OCI-LY3 (cell line): ENCODE data around the gene GPR132.

ENCODE experiments used
- H2AFZ ChIP-seq: fragments of 200-600, 300-600 bp; shearing (Covaris generic); 2 replicates; pipeline ENCODE4 v1.6.0; 2014; ENCODE audit warnings: antibody characterized with exemption, low read depth, low read length
- H3K27ac ChIP-seq: fragments of 200-600, 300-600 bp; sonication (generic); 2 replicates; pipeline ENCODE4 v1.5.1; 2014; ENCODE audit warnings: mild to moderate bottlenecking, low read length, moderate library complexity, mixed read lengths
- H3K27me3 ChIP-seq: fragments of 200-600, 300-600 bp; sonication (generic); 2 replicates; pipeline ENCODE4 v1.6.1; 2014; ENCODE audit warnings: low read depth, low read length, mixed read lengths
- H3K36me3 ChIP-seq: fragments of 200-600, 300-600 bp; sonication (generic); replicated peaks from 2 replicates; pipeline ENCODE3; 2014; ENCODE audit warnings: low read depth, low read length, mixed read lengths
- H3K4me1 ChIP-seq: fragments of 300-600, 200-600 bp; sonication (generic); 2 replicates; pipeline ENCODE4 v1.6.1; 2014; ENCODE audit warnings: low read length, mixed read lengths
- H3K4me2 ChIP-seq: fragments of 200-600, 300-600 bp; sonication (generic); 2 replicates; pipeline ENCODE4 v1.6.1; 2014; ENCODE audit warnings: low read length, mixed read lengths
- H3K4me3 ChIP-seq: fragments of 300-600, 200-600 bp; sonication (generic); 2 replicates; pipeline ENCODE4 v1.5.1; 2014; ENCODE audit warnings: antibody characterized with exemption, mild to moderate bottlenecking, low read length, moderate library complexity
- H3K79me2 ChIP-seq: fragments of 300-600, 200-600 bp; shearing (Covaris generic); 2 replicates; pipeline ENCODE4 v1.6.1; 2014; ENCODE audit warnings: mild to moderate bottlenecking, low read length, mixed read lengths
- H3K9ac ChIP-seq: fragments of 300-600, 200-600 bp; shearing (Covaris generic); 2 replicates; pipeline ENCODE4 v1.6.0; 2014; ENCODE audit warnings: mild to moderate bottlenecking, low read length, moderate library complexity
- H3K9me3 ChIP-seq: fragments of 200-600, 300-600 bp; shearing (Covaris generic); 2 replicates; pipeline ENCODE4 v1.6.1; 2014; ENCODE audit warnings: low read length, mixed read lengths; ENCODE audit not compliant: insufficient read depth
- H4K20me1 ChIP-seq: fragments of 200-600, 300-600 bp; sonication (generic); 2 replicates; pipeline ENCODE4 v1.6.1; 2016; ENCODE audit warnings: low read length, mixed read lengths; ENCODE audit not compliant: insufficient read depth
- EZH2phosphoT487 ChIP-seq: fragments of 200-600 bp; shearing (Covaris generic); IDR thresholded peaks from 2 replicates; pipeline ENCODE4 v1.6.1; 2018; ENCODE audit warnings: antibody characterized with exemption, mixed run types, low read depth
- TF ChIP-seq, protein P1 (sequence below): fragments of 200-600, 300-600 bp; sonication (generic); IDR thresholded peaks from 2 replicates; pipeline ENCODE4 v1.5.1; 2014; ENCODE audit warnings: antibody characterized with exemption, low read length, low read depth

Gene GPR132

DNA sequence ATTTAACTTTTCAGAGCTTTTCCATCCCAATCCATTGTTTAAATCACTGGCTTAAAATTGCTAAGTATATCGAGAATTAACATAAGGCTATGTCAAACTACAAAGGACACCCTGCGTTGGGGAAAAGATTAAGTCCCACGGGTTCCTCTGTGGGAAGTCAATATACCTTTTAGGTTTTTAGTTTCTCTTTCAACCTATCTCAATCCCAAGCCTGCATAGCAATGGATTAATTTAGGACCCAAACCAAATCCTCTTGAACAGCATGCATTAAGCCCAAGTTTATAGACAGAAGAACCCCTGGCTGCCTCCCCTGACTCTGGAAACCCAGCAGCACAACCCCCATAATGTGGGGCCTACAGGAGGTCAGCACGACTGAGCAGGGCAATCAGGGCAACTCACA, 50.6 kb downstream of the GPR132 start:
- H3K9me3 ChIP-seq = no peaks in the 10 kb centered on the region
- peaks cover 100% of the 10 kb centered on the region for H3K79me2 ChIP-seq
- peak overlapping the region; percentile 4; the same call in 1 of the 2 replicates for H3K27ac ChIP-seq
- H3K4me1 ChIP-seq = peaks cover 51% of the 10 kb centered on the region
- no peaks in the 10 kb centered on the region for H3K27me3 ChIP-seq
- H3K4me2 ChIP-seq = peak overlapping the region; percentile 21; the same call in 1 of the 2 replicates
- H3K9ac ChIP-seq = no peak overlapping the region
- H3K4me3 ChIP-seq = peak overlapping the region; percentile 17; the same call in 1 of the 2 replicates
- H2AFZ ChIP-seq = no peak overlapping the region
- TF ChIP-seq, protein P1, sequence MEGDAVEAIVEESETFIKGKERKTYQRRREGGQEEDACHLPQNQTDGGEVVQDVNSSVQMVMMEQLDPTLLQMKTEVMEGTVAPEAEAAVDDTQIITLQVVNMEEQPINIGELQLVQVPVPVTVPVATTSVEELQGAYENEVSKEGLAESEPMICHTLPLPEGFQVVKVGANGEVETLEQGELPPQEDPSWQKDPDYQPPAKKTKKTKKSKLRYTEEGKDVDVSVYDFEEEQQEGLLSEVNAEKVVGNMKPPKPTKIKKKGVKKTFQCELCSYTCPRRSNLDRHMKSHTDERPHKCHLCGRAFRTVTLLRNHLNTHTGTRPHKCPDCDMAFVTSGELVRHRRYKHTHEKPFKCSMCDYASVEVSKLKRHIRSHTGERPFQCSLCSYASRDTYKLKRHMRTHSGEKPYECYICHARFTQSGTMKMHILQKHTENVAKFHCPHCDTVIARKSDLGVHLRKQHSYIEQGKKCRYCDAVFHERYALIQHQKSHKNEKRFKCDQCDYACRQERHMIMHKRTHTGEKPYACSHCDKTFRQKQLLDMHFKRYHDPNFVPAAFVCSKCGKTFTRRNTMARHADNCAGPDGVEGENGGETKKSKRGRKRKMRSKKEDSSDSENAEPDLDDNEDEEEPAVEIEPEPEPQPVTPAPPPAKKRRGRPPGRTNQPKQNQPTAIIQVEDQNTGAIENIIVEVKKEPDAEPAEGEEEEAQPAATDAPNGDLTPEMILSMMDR = no peak
- TF ChIP-seq EZH2phosphoT487 = no peak
- H3K36me3 ChIP-seq = peaks cover 68% of the 10 kb centered on the region
- H4K20me1 ChIP-seq = peaks cover 99% of the 10 kb centered on the region

- no peak overlapping the region for H2AFZ ChIP-seq
- TF ChIP-seq, protein P1 = no peak
- TF ChIP-seq EZH2phosphoT487 = no peak
- H3K9ac ChIP-seq = no peak overlapping the region
- no peak overlapping the region for H3K27ac ChIP-seq
- H3K4me2 ChIP-seq = no peak overlapping the region
- no peaks in the 10 kb centered on the region for H3K27me3 ChIP-seq
- H3K36me3 ChIP-seq = peaks cover 68% of the 10 kb centered on the region
- peaks cover 100% of the 10 kb centered on the region for H3K79me2 ChIP-seq
- no peaks in the 10 kb centered on the region for H3K9me3 ChIP-seq
- peaks cover 99% of the 10 kb centered on the region for H4K20me1 ChIP-seq
- H3K4me3 ChIP-seq = no peak overlapping the region
- H3K4me1 ChIP-seq = peaks cover 45% of the 10 kb centered on the region
Observed at GRCh38 chr14:105014032-105014431, 51.2 kb downstream of the GPR132 start.

GRCh38 chr14:105013150-105013785, 52.0 kb downstream of the GPR132 start:
- Histone ChIP-seq H3K27ac (no peak overlapping the region), H4K20me1 (peaks cover 94% of the 10 kb centered on the region), H3K4me3 (no peak overlapping the region), H3K4me1 (peaks cover 39% of the 10 kb centered on the region), H3K4me2 (no peak overlapping the region), H2AFZ (no peak overlapping the region), H3K79me2 (peaks cover 94% of the 10 kb centered on the region), H3K36me3 (peaks cover 65% of the 10 kb centered on the region), H3K9ac (no peak overlapping the region), H3K27me3 (no peaks in the 10 kb centered on the region), H3K9me3 (no peaks in the 10 kb centered on the region)
- TF ChIP-seq, protein P1 = no peak
- TF ChIP-seq EZH2phosphoT487 = no peak

DNA sequence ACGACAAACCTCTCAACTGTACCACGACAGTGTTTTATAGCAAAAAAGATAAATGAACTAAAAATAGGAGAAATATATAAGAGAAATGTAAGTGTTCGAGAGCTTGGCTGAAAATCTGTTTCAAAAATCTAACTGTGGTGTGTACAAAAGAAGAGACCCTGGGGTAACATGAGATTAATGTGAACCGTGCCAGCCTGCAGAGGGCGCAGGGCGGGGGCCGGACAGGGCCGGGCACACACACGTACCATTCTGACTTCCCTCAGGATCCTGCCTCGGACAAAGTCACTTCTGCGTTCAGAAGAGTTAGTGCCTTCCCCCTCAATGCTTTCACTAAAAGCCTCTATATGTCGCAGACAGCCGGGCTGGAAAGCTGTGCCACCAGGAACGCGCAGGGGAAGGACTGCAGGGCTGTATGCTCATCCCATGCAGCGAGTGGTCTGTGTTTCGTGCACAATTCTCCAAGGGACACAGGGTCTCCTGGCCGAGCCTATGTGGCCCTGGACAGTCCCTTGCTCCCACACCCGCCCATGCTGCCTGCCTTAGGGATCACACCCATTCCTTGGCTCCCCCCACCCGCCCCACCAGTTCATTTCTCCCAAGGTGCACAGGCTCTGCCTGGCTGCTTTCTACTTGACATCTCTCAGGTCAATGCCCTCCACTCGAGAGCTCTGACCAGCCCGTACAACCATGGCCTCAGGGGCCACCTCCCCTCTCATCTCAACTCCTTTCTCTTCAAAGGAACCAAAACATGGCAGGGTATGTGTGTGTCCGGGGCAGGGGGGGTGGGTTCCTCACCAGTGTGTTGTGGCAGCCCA, 52.9 kb downstream of the GPR132 start:
- Histone ChIP-seq H3K79me2 (peaks cover 94% of the 10 kb centered on the region), H3K36me3 (peaks cover 64% of the 10 kb centered on the region), H3K9ac (no peak overlapping the region), H3K4me2 (no peak overlapping the region), H3K4me3 (no peak overlapping the region), H3K4me1 (peaks cover 32% of the 10 kb centered on the region), H3K27me3 (no peaks in the 10 kb centered on the region), H2AFZ (no peak overlapping the region), H3K9me3 (no peaks in the 10 kb centered on the region), H4K20me1 (peaks cover 93% of the 10 kb centered on the region), H3K27ac (no peak overlapping the region)
- TF ChIP-seq EZH2phosphoT487 = no peak
- TF ChIP-seq, protein P1 = peak; percentile 57
